Prostate gland (tissue), 2 donors: Measurements from ENCODE around the gene TMEM242. TPM values are rescaled to one million over a fixed set of nuclear protein-coding genes. Genes with fewer than 3 reads are reported as not detected.

Experiments
- DNase-seq: peaks from one replicate; pipeline ENCODE4 v3.0.0-alpha.2; 2019; ENCODE audit warnings: low spot score
- H3K27ac ChIP-seq, 2 donors: fragments of 200-600 bp; sonication (generic); 2 replicates each; pipeline ENCODE4 v1.5.1; 2017 to 2019
- H3K27me3 ChIP-seq: fragments of 200-600 bp; sonication (generic); replicated peaks from 2 replicates; pipeline ENCODE4 v1.5.1; 2019; ENCODE audit not compliant: insufficient read depth
- H3K36me3 ChIP-seq, 2 donors: fragments of 200-600 bp; sonication (generic); 1 replicate in 1 of 2; 2 replicates in 1 of 2; pipeline versions ENCODE4 v1.5.1 to v1.8.1; 2017 to 2019
- H3K4me1 ChIP-seq: fragments of 200-600 bp; sonication (generic); replicated peaks from 2 replicates; pipeline ENCODE4 v1.5.1; 2019
- H3K4me3 ChIP-seq, 2 donors: fragments of 200-600 bp; sonication (generic); 2 replicates each; pipeline ENCODE4 v1.5.1; 2017 to 2019
- H3K9me3 ChIP-seq: fragments of 200-600 bp; sonication (generic); 2 replicates; pipeline ENCODE4 v1.5.1; 2017
- POLR2A ChIP-seq: fragments of 450-650 bp; IDR thresholded peaks from one replicate; pipeline ENCODE4 v1.6.1; 2016; ENCODE audit warnings: antibody characterized with exemption, mild to moderate bottlenecking
- POLR2AphosphoS5 ChIP-seq: sonication (generic); formaldehyde crosslinking; IDR thresholded peaks from one replicate; pipeline ENCODE4 v1.6.1; 2017; ENCODE audit warnings: antibody characterized with exemption
- WGBS: methylation state at CpG from one replicate; pipeline ENCODE4 v1.1.5; 2018; 5-methylcytosine and 5-hydroxymethylcytosine counted together
- intact Hi-C: fragments of 100-400 bp; cut with DNase I; formaldehyde crosslinking; loops from one replicate; pipeline ENCODE4 v1.14.2; 2022
- total RNA-seq, 2 donors: library from RNA; depleted of rRNA; stranded (reverse); fragments of >200 nt; gene quantifications; one replicate each; pipeline ENCODE4 v1.1.0, GENCODE V29; 2016
- TF ChIP-seq, protein P1 (sequence below), 4 experiments: fragments of 200-600 bp in 2 of 4; fragments of 450-650 bp in 2 of 4; sonication (generic) in 2 of 4; IDR thresholded peaks; 1 replicate in 3 of 4; 2 replicates in 1 of 4; pipeline ENCODE4 v1.5.1; 2016 to 2019; ENCODE audit warnings: antibody characterized with exemption in 4 of 4, mild to moderate bottlenecking in 2 of 4, moderate library complexity in 2 of 4

Gene TMEM242
- total RNA-seq, 2 donors from 2014 or later: 6.4 to 8.5 TPM

- intact Hi-C loops: no loop called here
- TF ChIP-seq, protein P1, sequence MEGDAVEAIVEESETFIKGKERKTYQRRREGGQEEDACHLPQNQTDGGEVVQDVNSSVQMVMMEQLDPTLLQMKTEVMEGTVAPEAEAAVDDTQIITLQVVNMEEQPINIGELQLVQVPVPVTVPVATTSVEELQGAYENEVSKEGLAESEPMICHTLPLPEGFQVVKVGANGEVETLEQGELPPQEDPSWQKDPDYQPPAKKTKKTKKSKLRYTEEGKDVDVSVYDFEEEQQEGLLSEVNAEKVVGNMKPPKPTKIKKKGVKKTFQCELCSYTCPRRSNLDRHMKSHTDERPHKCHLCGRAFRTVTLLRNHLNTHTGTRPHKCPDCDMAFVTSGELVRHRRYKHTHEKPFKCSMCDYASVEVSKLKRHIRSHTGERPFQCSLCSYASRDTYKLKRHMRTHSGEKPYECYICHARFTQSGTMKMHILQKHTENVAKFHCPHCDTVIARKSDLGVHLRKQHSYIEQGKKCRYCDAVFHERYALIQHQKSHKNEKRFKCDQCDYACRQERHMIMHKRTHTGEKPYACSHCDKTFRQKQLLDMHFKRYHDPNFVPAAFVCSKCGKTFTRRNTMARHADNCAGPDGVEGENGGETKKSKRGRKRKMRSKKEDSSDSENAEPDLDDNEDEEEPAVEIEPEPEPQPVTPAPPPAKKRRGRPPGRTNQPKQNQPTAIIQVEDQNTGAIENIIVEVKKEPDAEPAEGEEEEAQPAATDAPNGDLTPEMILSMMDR (IDR thresholded peaks at IDR 0.05): no peak
- TF ChIP-seq POLR2A (no peak), POLR2AphosphoS5 (no peak)
- Histone ChIP-seq H3K9me3 (no peaks in the 10 kb centered on the region), H3K4me3 (no peak overlapping the region), H3K4me1 (no peaks in the 10 kb centered on the region), H3K36me3 (no peaks in the 10 kb centered on the region), H3K27ac (no peak overlapping the region), H3K27me3 (no peaks in the 10 kb centered on the region)
- DNase-seq: no peak
- WGBS: 61% methylated on average over 4 of the region's 4 CpGs
Observed at GRCh38 chr6:157302736-157303135, 20.6 kb downstream of the TMEM242 start.

DNA sequence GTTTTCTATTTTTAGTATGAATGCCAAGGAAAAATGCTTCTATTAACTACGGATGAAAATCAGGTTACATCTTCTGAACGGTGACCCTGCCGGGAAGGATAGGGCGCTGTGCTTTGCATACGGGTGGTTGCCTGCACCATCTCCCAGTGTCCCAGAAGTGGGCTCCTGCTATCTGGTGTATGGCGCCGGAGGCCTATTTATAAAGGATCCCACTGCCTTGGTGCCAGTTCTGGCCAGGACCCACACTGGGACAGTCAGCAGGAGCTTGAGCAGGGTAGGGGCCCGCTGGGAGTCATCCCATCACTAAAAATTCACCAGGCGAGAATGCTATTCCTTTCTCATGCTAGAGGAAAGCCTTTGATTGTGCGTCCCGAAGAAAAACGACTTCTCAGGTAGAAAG, 22.9 kb downstream of the TMEM242 start:
- WGBS: 95% methylated on average over 12 of the region's 12 CpGs
- TF ChIP-seq POLR2AphosphoS5 (no peak), POLR2A (no peak)
- TF ChIP-seq, protein P1 (IDR thresholded peaks at IDR 0.05): no peak
- no peak for DNase-seq

GRCh38 chr6:157300006-157300405, 23.3 kb downstream of the TMEM242 start:
- Histone ChIP-seq H3K27ac (no peak overlapping the region), H3K9me3 (no peaks in the 10 kb centered on the region), H3K4me1 (no peaks in the 10 kb centered on the region), H3K36me3 (no peaks in the 10 kb centered on the region), H3K4me3 (no peak overlapping the region), H3K27me3 (no peaks in the 10 kb centered on the region)
- 98% methylated on average over 20 of the region's 20 CpGs for WGBS
- no peak for DNase-seq
- intact Hi-C loops: no loop called here
- TF ChIP-seq POLR2A (no peak), POLR2AphosphoS5 (no peak)
- TF ChIP-seq, protein P1 (IDR thresholded peaks at IDR 0.05): no peak

More for the DNA sequence above, 22.9 kb downstream of the TMEM242 start:
- H3K27me3 ChIP-seq: no peaks in the 10 kb centered on the region
- H3K4me1 ChIP-seq: no peaks in the 10 kb centered on the region
- intact Hi-C loops: no loop called here
- no peaks in the 10 kb centered on the region for H3K36me3 ChIP-seq
- H3K27ac ChIP-seq: no peak overlapping the region
- no peaks in the 10 kb centered on the region for H3K9me3 ChIP-seq
- no peak overlapping the region for H3K4me3 ChIP-seq

DNA sequence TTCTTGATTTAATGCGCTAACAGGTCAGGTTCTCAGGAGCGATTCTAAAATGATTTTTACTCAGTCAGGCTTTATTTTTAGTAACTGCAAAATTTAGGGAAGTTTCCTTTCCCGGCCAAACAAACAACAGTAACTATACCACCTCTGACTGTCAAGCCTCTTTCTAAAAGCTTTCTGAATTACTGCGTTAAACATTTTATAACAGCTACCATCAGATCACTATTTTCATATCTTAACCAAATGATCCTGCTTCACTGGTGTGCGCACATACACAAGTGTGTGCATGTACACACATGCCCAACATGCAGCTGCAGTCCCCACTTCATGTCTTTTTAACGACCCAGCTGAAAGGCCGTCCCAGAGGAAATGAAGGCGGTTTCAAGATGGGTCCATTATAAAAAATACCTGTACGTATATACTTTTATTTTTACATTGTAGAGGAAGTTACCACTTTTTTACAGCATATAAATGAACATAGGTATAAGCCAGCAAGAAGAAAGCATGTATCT, 25.0 kb downstream of the TMEM242 start:
- H3K4me1 ChIP-seq: no peaks in the 10 kb centered on the region
- no peak overlapping the region for H3K4me3 ChIP-seq
- TF ChIP-seq POLR2A (no peak), POLR2AphosphoS5 (no peak)
- TF ChIP-seq, protein P1 (IDR thresholded peaks at IDR 0.05): no peak
- H3K36me3 ChIP-seq: no peaks in the 10 kb centered on the region
- no peaks in the 10 kb centered on the region for H3K27me3 ChIP-seq
- DNase-seq: peak; percentile 29
- no peaks in the 10 kb centered on the region for H3K9me3 ChIP-seq
- intact Hi-C loops: no loop called here
- WGBS: 35% methylated on average over 9 of the region's 9 CpGs
- no peak overlapping the region for H3K27ac ChIP-seq

GRCh38 chr6:157294654-157295053, 28.7 kb downstream of the TMEM242 start:
- 96% methylated on average over 2 of the region's 2 CpGs for WGBS
- intact Hi-C loops: no loop called here
- no peak for DNase-seq

More at GRCh38 chr6:157294654-157295053, 28.7 kb downstream of the TMEM242 start:
- no peaks in the 10 kb centered on the region for H3K9me3 ChIP-seq
- TF ChIP-seq, protein P1 (IDR thresholded peaks at IDR 0.05): no peak
- no peak for TF ChIP-seq POLR2AphosphoS5
- TF ChIP-seq POLR2A: no peak
- H3K27ac ChIP-seq: no peak overlapping the region
- no peaks in the 10 kb centered on the region for H3K4me1 ChIP-seq
- H3K36me3 ChIP-seq: no peaks in the 10 kb centered on the region
- H3K4me3 ChIP-seq: no peak overlapping the region
- no peaks in the 10 kb centered on the region for H3K27me3 ChIP-seq
